Measurements from ENCODE around the gene CES1.
A peak's percentile ranks its signal among the peaks of the same experiment; 100 is the strongest.
"Not testable (repeated sequence)": the region's sequence is repeated elsewhere in the genome, so short reads cannot be mapped to it uniquely, and the experiment has no call there.

CES1 gene

DNA sequence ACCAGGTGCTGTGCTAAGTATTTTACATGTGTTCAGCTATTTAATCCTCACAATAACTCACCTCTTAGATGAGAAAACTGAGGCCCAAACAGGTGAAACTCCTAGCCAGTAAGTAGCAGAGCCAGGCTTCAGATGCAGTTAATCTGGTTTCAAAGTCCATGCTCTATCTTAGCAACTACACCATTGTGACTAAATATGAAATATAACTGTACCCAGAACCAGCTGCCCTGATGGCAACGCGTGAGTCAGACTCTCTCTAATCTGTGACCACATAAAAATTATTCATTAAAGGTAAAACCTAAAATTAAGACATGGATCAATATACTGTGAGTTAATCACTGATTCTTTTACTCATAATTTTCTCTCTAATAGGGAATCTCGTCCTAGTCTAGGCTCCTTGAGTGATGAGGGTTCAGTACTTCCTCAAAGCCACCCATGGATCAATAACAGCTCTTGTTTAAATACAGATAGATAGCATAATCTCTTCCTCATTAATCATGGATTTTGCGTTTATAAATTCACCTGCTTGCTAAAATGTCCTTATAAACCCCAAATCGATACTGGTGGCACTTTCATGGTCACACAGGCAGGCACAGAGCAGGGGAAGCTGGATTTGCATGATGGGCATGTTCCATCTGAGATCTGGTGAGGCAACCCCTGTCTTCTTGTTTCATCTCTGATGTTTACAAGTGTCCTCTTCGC lies 50.7 kb downstream of the CES1 start:
- not testable (repeated sequence) for DNase-seq

DNA sequence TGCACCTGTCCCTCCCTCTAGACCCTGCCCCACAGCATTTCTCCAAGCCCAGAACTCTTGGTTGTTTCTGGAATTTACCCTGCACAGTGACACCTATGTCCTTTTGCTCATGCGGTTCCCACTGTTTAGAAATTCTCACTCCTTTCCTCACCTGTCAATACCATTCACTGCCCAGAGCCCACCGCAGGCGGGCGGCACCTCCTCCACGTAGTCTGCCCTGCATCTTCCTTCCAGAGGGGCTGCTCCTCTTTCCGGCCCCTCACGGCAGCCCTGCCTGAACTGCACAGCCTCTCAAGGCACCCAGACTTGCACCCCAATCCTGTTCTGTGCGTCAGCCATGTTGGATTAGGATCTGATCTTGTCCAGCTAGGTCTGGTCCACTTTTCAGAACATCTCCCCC lies 51.4 kb downstream of the CES1 start:
- DNase-seq, result not testable (repeated sequence)

DNA sequence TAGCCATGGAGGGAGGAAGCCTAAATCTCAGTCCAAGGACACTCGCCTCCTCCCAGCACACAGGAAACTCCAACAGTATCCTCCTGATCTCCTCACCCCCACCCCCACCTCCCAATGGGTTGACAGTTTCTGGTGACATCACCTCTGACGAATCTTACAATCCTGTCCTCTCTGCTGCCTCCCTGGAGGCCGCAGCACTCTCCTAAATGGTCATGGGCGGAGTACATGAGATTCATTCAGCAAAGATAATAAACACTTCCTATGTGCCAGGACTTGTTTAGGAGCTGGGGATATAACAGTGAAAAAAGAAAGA lies 52.8 kb downstream of the CES1 start:
- DNase-seq, result not testable (repeated sequence)

DNA sequence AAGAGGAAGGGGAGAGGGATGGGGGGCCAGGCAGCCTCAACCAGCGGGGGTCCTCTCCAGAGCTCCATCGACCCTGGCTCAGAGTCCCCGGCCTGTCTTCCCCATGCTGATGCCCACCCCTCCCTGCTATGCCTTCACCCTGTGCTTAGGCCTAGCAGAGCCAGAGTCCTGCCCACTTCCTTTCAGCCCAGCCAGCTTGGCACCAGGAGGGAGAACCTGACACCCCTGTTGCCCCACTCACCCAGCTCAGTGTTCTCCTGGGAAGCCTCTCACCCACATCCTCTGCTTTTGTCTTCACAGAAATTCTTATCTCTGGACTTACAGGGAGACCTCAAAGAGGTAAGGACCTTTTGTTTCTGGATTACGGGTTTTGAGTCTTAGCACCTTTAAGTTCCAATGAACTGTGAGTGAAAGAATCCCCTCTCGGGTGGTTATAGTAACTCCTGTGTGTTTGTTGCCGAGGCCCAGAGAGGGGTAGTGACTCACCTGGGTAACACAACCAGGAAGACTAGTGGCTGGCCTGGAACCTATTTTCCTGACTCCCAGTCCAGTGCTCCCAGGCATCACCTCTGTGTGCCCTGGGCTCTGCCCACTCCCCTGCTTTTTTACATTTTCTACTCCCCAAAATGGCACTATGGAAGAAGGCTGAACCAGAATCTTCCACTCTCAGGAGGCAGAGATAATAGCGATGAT lies 53.3 kb downstream of the CES1 start:
- DNase-seq, result no peak

DNA sequence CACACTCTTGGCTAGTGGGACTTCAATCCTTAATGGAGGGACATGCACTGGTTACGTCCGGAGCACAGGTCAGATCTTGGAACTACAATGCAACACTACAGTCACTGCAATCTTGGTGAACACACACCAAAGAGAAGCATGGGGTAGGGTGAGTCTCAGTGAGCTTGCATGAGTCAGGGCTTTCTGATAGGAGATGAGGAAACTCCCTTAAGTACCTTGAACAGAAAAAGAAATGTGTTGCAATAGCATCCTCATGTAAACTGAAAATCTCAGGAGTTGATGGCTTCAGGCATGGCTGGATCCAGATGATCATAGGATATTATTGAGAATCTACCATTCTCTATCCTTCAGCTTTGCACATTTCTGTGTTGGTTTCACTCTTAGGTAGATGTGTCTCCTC lies 54.1 kb downstream of the CES1 start:
- DNase-seq, result no peak

DNA sequence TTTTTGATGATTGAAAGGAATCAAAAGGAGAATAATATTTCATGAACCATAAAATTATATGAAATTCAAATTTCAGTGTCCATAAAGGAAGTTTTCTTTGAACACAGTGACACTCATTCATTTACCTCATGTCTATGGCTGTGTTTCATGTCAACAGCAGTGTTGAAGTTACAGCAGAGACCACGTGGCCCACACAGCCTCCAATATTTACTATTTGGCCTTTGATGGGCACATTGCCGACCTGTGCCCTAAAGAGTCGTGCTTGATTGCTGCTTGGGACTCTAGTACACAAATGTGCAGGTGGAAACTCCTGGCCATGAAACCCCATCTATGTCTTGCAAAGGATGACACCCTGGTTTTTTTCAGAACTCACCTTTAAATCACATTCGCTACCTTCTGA lies 57.0 kb downstream of the CES1 start:
- DNase-seq, result no peak

DNA sequence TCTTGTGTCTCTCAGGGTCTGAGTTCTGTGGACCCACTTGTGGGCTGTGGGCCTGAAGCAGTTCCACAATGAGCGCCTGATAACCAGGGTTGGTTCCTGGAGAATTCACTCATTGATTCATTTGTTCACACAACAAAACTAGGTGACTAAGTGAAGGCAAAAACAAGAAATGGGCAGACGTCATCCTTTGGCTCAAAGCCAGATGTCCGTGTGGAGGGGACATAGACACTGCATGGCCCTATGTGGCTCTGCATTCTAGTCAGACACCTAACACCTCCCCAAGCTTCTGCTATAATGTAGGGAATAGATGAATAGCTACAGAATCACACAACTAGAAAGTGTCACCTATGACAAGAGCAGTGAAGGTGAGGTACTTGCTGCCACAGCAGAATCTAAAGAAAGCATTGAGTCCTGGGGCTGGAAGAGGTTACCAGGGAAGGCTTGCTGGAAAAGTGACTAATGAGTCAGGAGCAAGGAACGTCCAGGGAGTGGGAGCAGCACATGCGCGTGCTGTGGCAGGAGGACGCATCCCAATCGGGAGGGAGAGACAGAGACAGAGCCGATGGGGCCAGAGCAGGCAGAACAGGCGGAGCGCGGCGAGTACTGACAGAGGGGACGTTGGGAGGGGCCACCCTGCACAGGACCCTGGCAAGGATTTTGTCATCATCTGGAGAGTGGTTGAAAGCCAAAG lies 58.9 kb downstream of the CES1 start:
- no peak for DNase-seq

DNA sequence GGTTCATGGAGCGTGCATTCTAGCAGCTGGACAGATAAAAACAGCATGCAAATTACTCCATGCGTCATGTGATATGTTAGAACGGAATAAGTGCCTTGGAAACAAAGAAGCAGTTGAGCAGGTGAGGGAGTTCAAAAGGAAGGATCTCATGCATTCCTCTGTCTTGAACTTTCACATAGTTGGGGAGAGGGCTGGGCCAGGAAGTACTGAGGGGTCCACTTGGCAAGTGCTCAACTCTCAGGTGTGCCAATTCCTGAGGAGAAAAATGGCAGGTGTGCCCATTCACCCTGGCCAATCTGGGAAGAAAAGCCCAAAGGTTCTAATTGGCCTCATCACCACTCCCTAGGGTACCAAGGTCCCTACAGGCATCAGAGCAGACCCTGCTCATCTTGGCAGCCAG lies 67.7 kb downstream of the CES1 start:
- DNase-seq, result no peak

DNA sequence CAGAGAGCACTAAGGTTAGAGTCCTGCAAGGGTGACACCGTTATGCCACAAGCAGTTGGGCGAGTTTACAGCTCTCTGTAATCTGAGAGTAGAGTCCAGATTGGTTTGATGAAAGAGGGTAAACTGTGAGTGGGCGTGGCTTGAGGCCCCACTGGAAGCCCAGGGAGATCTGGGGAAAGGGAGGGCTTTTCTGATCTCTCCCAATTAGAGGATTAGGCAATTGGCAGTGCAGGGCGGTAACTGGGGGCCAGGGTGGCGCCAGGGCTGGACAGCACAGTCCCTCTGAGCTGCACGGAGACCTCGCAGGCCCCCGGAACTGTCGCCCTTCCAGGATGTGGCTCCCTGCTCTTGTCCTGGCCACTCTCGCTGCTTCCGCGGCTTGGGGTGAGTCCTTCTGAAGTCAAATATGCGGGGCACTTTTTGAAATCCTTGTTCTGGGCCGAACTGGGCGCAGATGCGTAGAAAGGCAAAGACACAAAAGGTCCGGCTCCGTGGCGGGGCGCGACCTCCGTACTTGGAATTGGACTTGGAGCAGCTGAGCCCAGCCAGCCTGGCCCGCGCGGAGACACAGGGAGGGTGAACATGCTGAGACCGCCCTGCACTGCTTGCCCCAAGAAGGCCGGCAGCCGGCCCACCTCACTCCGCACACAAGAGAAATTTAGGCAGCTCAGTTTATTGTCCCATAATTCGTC lies 72.4 kb downstream of the CES1 start:
- peak in 1 of 2 experiments; percentile 46 for DNase-seq

DNA sequence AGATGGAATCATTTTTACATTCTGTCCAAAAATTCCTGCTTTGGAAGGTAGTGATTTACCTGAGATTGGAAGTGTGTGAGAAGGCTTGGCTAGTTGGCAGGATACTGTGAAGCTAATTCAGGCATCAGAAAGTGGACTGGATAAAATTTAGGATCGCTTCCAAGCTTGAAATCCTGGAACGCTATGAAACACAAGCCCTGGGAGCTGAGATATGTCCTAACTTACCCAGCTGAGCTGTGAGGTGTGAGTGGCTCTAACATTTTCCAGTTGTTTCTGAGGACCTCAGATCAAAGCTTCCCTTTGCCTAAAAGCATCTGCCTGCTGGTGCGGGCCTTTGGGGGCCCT lies 73.0 kb downstream of the CES1 start:
- DNase-seq, result not testable (repeated sequence)

DNA sequence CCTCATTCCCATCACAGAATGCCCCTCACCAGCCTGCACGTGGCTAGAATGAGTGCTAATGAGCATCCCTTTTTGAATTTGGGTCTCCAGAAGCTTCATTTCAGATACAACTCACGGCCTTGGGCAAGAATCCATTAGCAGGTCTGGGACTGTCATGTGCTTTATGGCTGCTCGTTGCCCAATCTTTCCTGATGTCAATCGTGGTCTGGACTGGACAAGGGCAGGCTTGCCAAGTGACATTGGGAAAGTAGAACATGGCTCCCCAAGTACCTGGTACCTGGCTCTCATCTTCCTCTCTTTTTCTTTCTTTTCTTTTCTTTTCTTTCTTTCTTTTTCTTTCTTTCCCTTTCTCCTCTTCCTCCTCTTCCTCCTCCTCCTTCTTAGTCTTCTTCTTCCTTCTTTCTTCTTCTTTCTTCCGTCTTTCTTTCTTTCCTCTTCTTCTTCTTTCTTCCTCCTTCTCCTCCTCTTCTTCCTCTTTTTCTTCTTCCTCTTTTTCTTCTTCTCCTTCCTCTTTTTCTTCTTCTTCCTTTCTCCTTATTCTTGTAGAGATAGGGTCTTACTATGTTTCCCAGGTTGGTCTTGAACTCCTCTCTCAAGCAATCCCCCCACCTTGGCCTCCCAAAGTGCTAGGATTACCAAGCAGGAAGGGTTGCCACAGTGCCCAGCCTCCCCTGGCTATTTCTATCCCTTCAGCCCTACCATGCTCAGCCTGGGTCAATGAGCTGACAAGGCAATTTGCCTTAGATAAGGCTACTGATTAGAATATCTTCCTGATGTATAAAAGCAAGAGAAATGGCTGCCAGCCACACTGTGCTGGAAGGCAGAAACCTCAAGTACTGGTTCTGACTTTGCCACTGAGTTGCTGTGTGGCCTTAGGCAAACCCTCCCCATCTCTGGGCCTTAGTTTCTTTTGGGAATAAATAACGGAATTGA lies 75.0 kb downstream of the CES1 start:
- not testable (repeated sequence) for DNase-seq

DNA sequence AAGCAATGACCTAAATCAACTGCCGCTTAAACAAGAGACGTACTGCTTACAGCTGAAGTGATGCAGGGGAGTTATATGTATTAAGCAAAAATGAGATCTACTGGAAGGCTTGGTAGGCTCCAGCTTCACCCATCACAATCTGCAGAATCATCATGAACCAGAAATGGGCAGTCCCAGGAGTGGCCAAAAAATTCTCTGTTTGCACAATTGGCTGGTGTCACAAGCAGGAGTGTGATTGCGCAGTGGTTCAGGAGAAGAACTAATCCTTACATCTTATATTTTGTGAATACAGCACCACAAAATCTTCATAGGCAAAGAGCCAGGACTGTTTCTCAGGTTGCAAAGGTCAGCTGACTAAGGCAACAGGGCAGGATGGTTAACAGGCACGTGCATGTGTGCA lies 75.9 kb downstream of the CES1 start:
- no peak for DNase-seq

DNA sequence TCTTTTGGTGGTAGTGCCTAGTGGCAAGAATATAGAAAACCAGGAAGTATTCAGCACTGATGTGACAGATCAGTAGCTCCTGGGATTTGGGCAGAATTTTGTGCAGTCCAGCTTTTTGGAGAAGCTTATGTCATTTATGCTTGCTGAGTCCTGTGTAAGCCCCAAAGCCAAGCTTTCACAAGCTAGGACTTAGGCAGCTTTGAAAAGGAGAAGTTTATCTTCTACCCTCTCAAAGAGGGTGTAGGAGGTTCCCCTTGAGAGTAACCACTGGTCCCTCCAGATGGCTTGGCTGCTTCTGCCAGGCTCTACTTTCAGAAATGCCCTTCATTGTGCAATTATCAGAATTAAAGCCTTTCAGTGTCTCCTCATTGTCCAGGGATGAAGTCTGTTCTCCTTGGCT lies 78.8 kb downstream of the CES1 start:
- DNase-seq, result no peak

DNA sequence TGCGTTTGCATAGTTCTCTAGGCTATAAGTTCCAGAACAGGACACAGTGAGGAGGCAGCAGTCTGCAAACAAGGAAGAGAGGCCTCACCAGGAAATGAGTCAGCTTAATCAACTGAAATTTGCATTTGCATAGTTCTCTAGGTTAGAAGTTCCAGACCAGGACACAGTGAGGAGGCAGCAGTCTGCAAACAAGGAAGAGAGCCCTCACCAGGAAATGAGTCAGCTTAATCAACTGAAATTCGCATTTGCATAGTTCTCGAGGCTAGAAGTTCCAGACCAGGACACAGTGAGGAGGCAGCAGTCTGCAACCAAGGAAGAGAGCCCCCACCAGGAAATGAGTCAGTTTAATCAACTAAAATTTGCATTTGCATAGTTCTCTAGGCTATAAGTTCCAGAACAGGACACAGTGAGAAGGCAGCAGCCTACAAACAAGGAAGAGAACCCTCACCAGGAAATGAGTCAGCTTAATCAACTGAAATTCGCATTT lies 79.7 kb downstream of the CES1 start:
- not testable (repeated sequence) for DNase-seq

All from NCI-H524 (cell line).